Endothelial cell of umbilical vein (primary cell): ENCODE measurements around the gene AGBL4.

Experiments used
- EZH2 ChIP-seq: IDR thresholded peaks from 2 replicates; pipeline ENCODE4 v1.6.1; 2012; ENCODE audit warnings: borderline replicate concordance, low read depth, mild to moderate bottlenecking, moderate library complexity, low read length, inconsistent platforms; ENCODE audit not compliant: severe bottlenecking
- FOS ChIP-seq: IDR thresholded peaks from 2 replicates; pipeline ENCODE4 v1.6.1; 2011; ENCODE audit warnings: mild to moderate bottlenecking, low read length, moderate library complexity, borderline replicate concordance; ENCODE audit not compliant: insufficient read depth
- JUN ChIP-seq: IDR thresholded peaks from 2 replicates; pipeline ENCODE4 v1.6.1; 2011; ENCODE audit warnings: borderline replicate concordance, low read depth; ENCODE audit not compliant: insufficient read length, insufficient read depth
- MYC ChIP-seq: IDR thresholded peaks from one replicate; pipeline ENCODE4 v1.6.1; 2011; ENCODE audit warnings: mild to moderate bottlenecking, low read depth, low read length
- POLR2A ChIP-seq: IDR thresholded peaks from 2 replicates; pipeline ENCODE4 v1.6.1; 2012; ENCODE audit warnings: low read depth, mild to moderate bottlenecking, control low read depth, low read length
- POLR2AphosphoS5 ChIP-seq: IDR thresholded peaks from 2 replicates; pipeline ENCODE4 v1.6.1; 2012; ENCODE audit warnings: low read depth, mild to moderate bottlenecking, control low read depth, low read length, moderate library complexity; ENCODE audit not compliant: insufficient read depth
- TF ChIP-seq, protein P1 (sequence below), 2 donors: IDR thresholded peaks; 1 replicate in 1 of 2; 2 replicates in 1 of 2; pipeline ENCODE4 v1.5.1; 2011; ENCODE audit warnings: low read length in 2 of 2, mild to moderate bottlenecking in 2 of 2, moderate library complexity in 2 of 2, control low read depth in 1 of 2, inconsistent platforms in 1 of 2, low read depth in 1 of 2; ENCODE audit not compliant: insufficient read depth in 1 of 2; ENCODE audit errors: extremely low read depth in 1 of 2

DNA sequence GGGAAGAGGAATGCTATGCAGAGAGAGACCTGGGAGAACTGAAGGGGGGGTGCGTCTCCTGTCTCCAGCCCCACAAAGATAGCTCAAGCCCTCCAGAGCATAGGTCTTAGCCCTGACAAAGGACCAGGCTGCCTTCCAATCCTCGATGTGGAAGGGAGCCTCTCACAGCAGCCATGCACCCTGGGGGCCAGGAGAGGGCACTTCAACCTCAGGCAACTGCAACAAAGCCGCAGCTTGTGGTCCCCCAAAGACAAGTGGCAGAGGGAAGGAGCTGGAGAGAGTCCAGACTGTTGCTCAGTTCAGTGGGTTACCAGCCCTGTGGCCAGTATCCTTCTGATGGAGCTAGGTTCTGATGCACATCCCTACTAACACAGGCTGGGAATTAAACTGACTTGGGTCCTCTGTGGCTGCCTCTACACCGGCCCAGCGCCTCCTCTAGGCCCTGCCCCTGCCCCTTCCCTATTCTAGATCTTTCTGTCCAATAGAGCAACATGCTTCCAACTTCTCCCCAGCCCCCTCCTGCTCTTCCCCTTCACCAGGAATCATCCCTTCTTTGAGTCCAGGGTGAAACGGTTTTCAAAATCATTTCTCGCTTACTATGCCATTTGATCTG lies 1451.0 kb downstream of the AGBL4 start:
- TF ChIP-seq POLR2AphosphoS5: no peak
- TF ChIP-seq, protein P1, sequence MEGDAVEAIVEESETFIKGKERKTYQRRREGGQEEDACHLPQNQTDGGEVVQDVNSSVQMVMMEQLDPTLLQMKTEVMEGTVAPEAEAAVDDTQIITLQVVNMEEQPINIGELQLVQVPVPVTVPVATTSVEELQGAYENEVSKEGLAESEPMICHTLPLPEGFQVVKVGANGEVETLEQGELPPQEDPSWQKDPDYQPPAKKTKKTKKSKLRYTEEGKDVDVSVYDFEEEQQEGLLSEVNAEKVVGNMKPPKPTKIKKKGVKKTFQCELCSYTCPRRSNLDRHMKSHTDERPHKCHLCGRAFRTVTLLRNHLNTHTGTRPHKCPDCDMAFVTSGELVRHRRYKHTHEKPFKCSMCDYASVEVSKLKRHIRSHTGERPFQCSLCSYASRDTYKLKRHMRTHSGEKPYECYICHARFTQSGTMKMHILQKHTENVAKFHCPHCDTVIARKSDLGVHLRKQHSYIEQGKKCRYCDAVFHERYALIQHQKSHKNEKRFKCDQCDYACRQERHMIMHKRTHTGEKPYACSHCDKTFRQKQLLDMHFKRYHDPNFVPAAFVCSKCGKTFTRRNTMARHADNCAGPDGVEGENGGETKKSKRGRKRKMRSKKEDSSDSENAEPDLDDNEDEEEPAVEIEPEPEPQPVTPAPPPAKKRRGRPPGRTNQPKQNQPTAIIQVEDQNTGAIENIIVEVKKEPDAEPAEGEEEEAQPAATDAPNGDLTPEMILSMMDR (IDR thresholded peaks at IDR 0.05; ENCODE audit: extremely low read depth in 1 of 2, insufficient read depth in 1 of 2, low read depth in 1 of 2, low read length in 2 of 2): peak in 1 of 2 donors; percentile 29
- TF ChIP-seq EZH2: no peak
- no peak for TF ChIP-seq FOS
- TF ChIP-seq POLR2A: no peak
- TF ChIP-seq MYC: no peak
- TF ChIP-seq JUN: no peak
